ENCODE data around the gene AMACR.

DNA sequence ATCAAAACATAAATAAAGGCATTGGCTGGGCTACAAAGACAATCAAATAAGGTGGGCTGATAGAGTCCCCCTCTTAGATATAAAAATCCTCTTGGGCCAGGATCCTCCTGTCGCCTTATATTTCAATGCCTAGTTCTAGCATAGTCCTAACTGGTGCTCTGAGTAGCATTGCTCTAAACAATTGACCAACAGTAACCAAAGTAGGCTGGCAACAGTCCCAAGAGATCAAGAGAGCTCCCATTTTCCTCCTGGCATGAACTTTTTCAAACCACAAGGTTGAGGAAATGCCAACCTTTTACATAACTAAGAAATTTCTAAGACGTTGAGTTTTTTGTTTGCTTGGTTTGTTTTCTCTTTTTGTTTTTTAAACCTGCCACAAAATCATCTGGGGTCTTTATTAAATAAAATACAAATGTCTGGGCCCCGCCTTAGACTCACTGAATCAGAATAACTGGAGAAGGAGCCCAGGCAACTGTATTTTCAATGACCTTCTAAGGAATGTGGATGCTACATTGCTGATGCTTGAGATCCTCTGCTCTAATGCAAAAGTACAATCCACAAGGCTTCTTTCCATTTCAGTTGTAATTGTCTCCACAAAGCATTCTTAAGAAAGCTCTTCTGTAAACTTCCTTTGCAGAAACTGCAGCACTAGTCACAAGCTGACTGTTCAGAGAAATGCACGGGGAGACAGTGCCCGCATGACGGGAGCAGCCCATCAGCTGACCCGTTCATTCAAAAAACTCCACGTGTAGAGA, 26.3 kb downstream of the AMACR start:
- TF ChIP-seq EZH2phosphoT487 (IDR thresholded peaks at IDR 0.05; ENCODE audit: low read depth, severe bottlenecking, unreplicated experiment), result no peak
- TF ChIP-seq, protein P1, sequence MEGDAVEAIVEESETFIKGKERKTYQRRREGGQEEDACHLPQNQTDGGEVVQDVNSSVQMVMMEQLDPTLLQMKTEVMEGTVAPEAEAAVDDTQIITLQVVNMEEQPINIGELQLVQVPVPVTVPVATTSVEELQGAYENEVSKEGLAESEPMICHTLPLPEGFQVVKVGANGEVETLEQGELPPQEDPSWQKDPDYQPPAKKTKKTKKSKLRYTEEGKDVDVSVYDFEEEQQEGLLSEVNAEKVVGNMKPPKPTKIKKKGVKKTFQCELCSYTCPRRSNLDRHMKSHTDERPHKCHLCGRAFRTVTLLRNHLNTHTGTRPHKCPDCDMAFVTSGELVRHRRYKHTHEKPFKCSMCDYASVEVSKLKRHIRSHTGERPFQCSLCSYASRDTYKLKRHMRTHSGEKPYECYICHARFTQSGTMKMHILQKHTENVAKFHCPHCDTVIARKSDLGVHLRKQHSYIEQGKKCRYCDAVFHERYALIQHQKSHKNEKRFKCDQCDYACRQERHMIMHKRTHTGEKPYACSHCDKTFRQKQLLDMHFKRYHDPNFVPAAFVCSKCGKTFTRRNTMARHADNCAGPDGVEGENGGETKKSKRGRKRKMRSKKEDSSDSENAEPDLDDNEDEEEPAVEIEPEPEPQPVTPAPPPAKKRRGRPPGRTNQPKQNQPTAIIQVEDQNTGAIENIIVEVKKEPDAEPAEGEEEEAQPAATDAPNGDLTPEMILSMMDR (IDR thresholded peaks at IDR 0.05; ENCODE audit: poor library complexity), result no peak
- no peak for TF ChIP-seq EZH2 (IDR thresholded peaks at IDR 0.05; ENCODE audit: borderline replicate concordance)

All from hepatocyte (in vitro differentiated cells).